GM12864 (cell line): Measurements from ENCODE around the gene SLC17A2.

Source experiments
- DNase-seq: peaks from one replicate; pipeline ENCODE4 v3.0.0-alpha.2; 2011; ENCODE audit warnings: low read depth
- H3K4me3 ChIP-seq: 2 replicates; pipeline ENCODE4 v1.5.1; 2011; ENCODE audit warnings: mild to moderate bottlenecking, low read depth, low read length, control low read depth
- CTCF ChIP-seq: IDR thresholded peaks from 2 replicates; pipeline ENCODE4 v1.5.1; 2011; ENCODE audit warnings: low read depth, mild to moderate bottlenecking, moderate library complexity, low read length, control low read depth, inconsistent platforms; ENCODE audit errors: missing control alignments

SLC17A2 gene

GRCh38 chr6:25875926-25876602 lies 54.4 kb downstream of the SLC17A2 start:
- DNase-seq, result no peak
- no peak for TF ChIP-seq CTCF
- no peak overlapping the region for H3K4me3 ChIP-seq

- TF ChIP-seq CTCF, result no peak
- no peak overlapping the region for H3K4me3 ChIP-seq
- no peak for DNase-seq
Measured at GRCh38 chr6:25875563-25875905, 55.0 kb downstream of the SLC17A2 start.

- DNase-seq, result no peak
- H3K4me3 ChIP-seq, result no peak overlapping the region
- TF ChIP-seq CTCF, result no peak
Measured at GRCh38 chr6:25874822-25875562, 55.5 kb downstream of the SLC17A2 start.

GRCh38 chr6:25874118-25874517 lies 56.4 kb downstream of the SLC17A2 start, which contains the start of gene SLC17A3:
TSS of gene SLC17A3 (minus strand) at chr6:25874243. CDS start at chr6:25868387, 5,856 bp downstream.
- H3K4me3 ChIP-seq, result no peak within 1 kb of the TSS
- TF ChIP-seq CTCF, result no peak
- DNase-seq, result no peak

GRCh38 chr6:25872814-25873213 lies 57.7 kb downstream of the SLC17A2 start:
- TF ChIP-seq CTCF, result no peak
- H3K4me3 ChIP-seq, result no peak overlapping the region
- DNase-seq, result no peak

GRCh38 chr6:25869840-25870239 lies 60.7 kb downstream of the SLC17A2 start:
- TF ChIP-seq CTCF, result no peak
- no peak overlapping the region for H3K4me3 ChIP-seq
- no peak for DNase-seq
